ENCODE results near the gene C2.
"Not testable (repeated sequence)": the region's sequence is repeated elsewhere in the genome, so short reads cannot be mapped to it uniquely, and the experiment has no call there.

The C2 gene

GRCh38 chr6:31899215-31899614 lies 28.3 kb upstream of the C2 start:
- no peak for DNase-seq

GRCh38 chr6:31899882-31900722 lies 27.4 kb upstream of the C2 start:
- no peak for DNase-seq

- no peak for DNase-seq
Measured at GRCh38 chr6:31900917-31901414, 26.6 kb upstream of the C2 start.

- peak; percentile 83 for DNase-seq
Measured at GRCh38 chr6:31901415-31901952, 26.0 kb upstream of the C2 start.

- DNase-seq = peak; percentile 91
Measured at GRCh38 chr6:31901953-31902643, 25.4 kb upstream of the C2 start, which contains the start of gene ZBTB12. TSS of gene ZBTB12 (minus strand) at chr6:31902086. CDS start at chr6:31901305, 781 bp downstream.

- DNase-seq = no peak
Measured at GRCh38 chr6:31903957-31904356, 23.6 kb upstream of the C2 start.

GRCh38 chr6:31905041-31905440 lies 22.5 kb upstream of the C2 start:
- DNase-seq = no peak

- DNase-seq = no peak
Measured at GRCh38 chr6:31906122-31906521, 21.4 kb upstream of the C2 start.

GRCh38 chr6:31906727-31907126 lies 20.8 kb upstream of the C2 start:
- DNase-seq = not testable (repeated sequence)

- DNase-seq = no peak
Measured at GRCh38 chr6:31907158-31907813, 20.2 kb upstream of the C2 start.

GRCh38 chr6:31908255-31908654 lies 19.3 kb upstream of the C2 start:
- DNase-seq = not testable (repeated sequence)

- DNase-seq = no peak
Measured at GRCh38 chr6:31908791-31909190, 18.7 kb upstream of the C2 start.

- not testable (repeated sequence) for DNase-seq
Measured at GRCh38 chr6:31909298-31909697, 18.2 kb upstream of the C2 start.

GRCh38 chr6:31911826-31912585 lies 15.5 kb upstream of the C2 start:
- no peak for DNase-seq

GRCh38 chr6:31915351-31915750 lies 12.2 kb upstream of the C2 start:
- no peak for DNase-seq

- no peak for DNase-seq
Measured at GRCh38 chr6:31915756-31916155, 11.8 kb upstream of the C2 start.

- no peak for DNase-seq
Measured at GRCh38 chr6:31918069-31918720, 9.3 kb upstream of the C2 start.

GRCh38 chr6:31919624-31920303 lies 7.8 kb upstream of the C2 start:
- no peak for DNase-seq

- no peak for DNase-seq
Measured at GRCh38 chr6:31920811-31921210, 6.7 kb upstream of the C2 start.

- peak; percentile 49 for DNase-seq
Measured at GRCh38 chr6:31922942-31923341, 4.6 kb upstream of the C2 start.

Measured in CD4-positive, alpha-beta T cell treated with Interleukin-6 for 4 hours (primary cell).